Measurements from ENCODE around the gene YEATS4.

The YEATS4 gene

DNA sequence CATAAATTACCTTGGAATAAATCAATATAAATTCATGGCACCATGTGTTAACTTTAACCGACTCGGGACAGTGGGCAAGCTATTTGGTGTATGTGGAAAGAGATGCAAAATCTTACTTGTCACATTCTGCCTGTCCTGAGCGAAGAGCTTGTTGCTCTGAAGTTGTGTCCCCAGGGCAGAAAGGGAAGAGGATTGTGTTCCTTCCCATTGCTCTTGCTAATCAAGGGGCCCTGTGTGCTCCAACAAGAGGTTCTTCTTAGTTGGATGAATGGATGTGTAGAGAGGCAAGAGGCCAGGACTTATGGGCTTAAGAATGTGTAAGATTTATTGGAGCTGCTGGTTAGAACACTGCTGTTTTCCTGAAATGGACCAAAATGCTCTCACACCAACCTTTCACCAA lies 74.1 kb downstream of the YEATS4 start:
- DNase-seq (ENCODE audit: low spot score), result no peak

DNA sequence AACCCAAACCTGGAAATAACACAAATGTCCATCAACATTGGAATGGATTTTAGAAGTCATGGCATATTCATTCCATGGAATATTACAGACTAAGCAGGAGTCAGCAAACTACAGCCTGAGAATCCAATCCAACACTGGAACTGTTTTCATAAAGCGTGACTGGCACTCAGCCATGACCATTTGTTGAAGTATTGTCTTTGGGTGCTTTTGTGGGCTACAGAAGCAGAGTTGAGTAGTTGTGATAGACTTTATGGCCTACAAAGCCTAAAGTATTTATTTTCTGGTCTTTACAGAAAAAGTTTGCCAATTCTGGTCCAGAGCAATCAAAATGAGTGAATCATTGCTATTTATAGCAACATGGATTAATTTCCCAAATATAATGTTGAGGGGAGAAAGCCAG lies 76.1 kb downstream of the YEATS4 start:
- DNase-seq (ENCODE audit: low spot score), result peak; percentile 12

DNA sequence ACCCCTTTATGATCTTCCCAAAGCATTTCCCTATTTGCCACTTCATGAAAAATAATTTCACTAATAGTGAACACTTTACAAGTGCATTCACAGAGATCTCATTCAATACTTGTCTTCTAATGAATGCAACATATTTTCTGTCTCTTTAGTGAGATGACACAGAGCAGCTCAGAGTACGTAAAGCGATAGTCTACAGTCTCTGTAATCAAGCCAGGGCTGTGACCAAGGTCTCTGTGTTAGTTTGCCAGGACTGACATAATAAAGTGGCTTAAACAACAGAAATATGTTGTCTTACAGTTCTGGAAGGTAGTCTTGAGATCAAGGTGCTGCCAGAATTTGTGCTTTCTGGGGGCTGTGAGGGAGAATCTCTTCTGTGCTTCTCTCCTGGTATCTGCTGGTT lies 77.5 kb downstream of the YEATS4 start:
- no peak for DNase-seq (ENCODE audit: low spot score)

DNA sequence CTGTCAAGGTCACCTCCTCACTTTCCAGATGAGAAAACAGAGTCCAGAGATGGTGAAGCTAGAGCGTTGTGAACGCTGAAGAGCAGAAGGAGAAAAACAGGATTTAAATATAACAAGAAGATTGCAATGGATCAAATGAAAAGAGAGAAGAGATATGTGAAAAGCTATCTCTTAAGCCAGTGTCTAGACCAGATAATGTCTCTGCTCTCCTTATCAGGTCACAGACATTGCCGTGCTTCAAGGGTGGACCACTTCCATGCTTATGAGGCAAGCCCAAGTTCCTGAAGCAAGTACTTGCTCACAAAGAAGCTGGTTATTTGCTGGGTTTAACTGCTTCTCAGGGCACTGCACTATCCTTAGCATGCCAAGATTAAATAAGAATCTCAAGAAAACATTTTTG lies 79.0 kb downstream of the YEATS4 start:
- DNase-seq (ENCODE audit: low spot score), result no peak

DNA sequence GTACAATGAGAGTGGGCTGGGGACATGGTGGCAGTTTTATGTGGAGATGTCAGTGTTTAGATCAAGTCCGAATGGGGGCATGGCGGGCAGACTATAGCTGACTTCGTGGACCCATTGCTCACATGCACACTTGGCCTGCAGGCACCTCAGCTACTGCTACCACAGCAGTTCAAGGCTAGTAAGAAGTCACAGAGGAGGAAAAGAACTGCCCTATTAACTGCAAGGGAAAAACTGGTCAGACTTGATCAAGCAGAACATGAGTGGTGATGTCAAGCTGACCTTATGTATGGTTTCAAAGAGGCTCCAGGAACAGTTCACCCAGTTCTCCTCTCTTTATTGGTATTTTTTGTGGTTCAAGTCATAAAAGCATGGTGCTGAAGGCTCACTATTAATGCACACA lies 80.5 kb downstream of the YEATS4 start:
- DNase-seq (ENCODE audit: low spot score), result no peak
